ENCODE data around the gene ELOVL2. TPM values are rescaled to one million over a fixed set of nuclear protein-coding genes. Genes with fewer than 3 reads are reported as not detected.

Gene ELOVL2
- total and polyA plus RNA-seq, 2 donors (not counting 1 experiment from before 2014, with no cell fraction given): not detected

- H3K27me3 ChIP-seq (replicated peaks in 1 of 4; ENCODE audit: control extremely low read depth in 1 of 4, control insufficient read depth in 3 of 4, insufficient read depth in 4 of 4, low read length in 3 of 4): peaks cover 0 to 3% (median 3%) of the 10 kb centered on the region in 4 experiments
- Mint-ChIP-seq H3K9me3 (ENCODE audit: insufficient read depth) (no peaks in the 10 kb centered on the region), H3K4me3 (no peak overlapping the region), H3K27ac (no peak overlapping the region), H3K4me1 (no peaks in the 10 kb centered on the region), H3K27me3 (peaks cover 21% of the 10 kb centered on the region)
- peaks cover 0 to 4% (median 0%) of the 10 kb centered on the region in 3 donors for H3K9me3 ChIP-seq (ENCODE audit: control extremely low read depth in 1 of 3, control insufficient read depth in 2 of 3, insufficient read depth in 1 of 3, low read length in 2 of 3)
- ATAC-seq (ENCODE audit: low read depth) (no peak), DNase-seq (no peak)
- WGBS (ENCODE audit: insufficient coverage): no CpG with 5 or more reads among the region's 2 CpGs
- H3K79me2 ChIP-seq (ENCODE audit: control insufficient read depth, insufficient read depth, low read length): no peaks in the 10 kb centered on the region
- intact Hi-C loops (cut with micrococcal nuclease): no loop called here
- H2AFZ ChIP-seq (ENCODE audit: insufficient read depth, low read depth, low read length, poor library complexity, severe bottlenecking): no peak overlapping the region
- ChIA-PET CTCF (no interaction called here), POLR2A (no interaction called here)
- H4K20me1 ChIP-seq (ENCODE audit: control insufficient read depth, insufficient read depth, low read length, poor library complexity, severe bottlenecking): no peaks in the 10 kb centered on the region
- no peak overlapping the region for H3K4me2 ChIP-seq (replicated peaks; ENCODE audit: low read depth, low read length, poor library complexity, severe bottlenecking)
- H3K36me3 ChIP-seq (replicated peaks in 1 of 2; ENCODE audit: control extremely low read depth in 1 of 2, control insufficient read depth in 1 of 2, extremely low read depth in 1 of 2, insufficient read depth in 2 of 2, low read length in 1 of 2): no peaks in the 10 kb centered on the region
- no peaks in the 10 kb centered on the region for H3K4me1 ChIP-seq (ENCODE audit: control insufficient read depth in 2 of 2, insufficient read depth in 2 of 2, low read length in 2 of 2)
- no peak overlapping the region for H3K9ac ChIP-seq (ENCODE audit: low read length)
- no peak overlapping the region for H3K4me3 ChIP-seq (ENCODE audit: control extremely low read depth in 1 of 5, extremely low read depth in 1 of 5, insufficient read depth in 1 of 5, low read depth in 2 of 5, low read length in 4 of 5)
- TF ChIP-seq EZH2 (IDR thresholded peaks at IDR 0.05; ENCODE audit: borderline replicate concordance, insufficient read depth, low read depth, low read length, poor library complexity, severe bottlenecking) (no peak), CTCF (IDR thresholded peaks at IDR 0.05) (no peak)
- no peak overlapping the region for H3K27ac ChIP-seq (ENCODE audit: low read length in 2 of 2)
These were observed 18.6 kb upstream of the ELOVL2 start for GRCh38 chr6:11062715-11063114.

GRCh38 chr6:11062083-11062482, 18.0 kb upstream of the ELOVL2 start:
- Mint-ChIP-seq H3K9me3 (ENCODE audit: insufficient read depth) (no peaks in the 10 kb centered on the region), H3K4me3 (no peak overlapping the region), H3K27ac (no peak overlapping the region), H3K27me3 (peaks cover 21% of the 10 kb centered on the region), H3K4me1 (no peaks in the 10 kb centered on the region)
- no peaks in the 10 kb centered on the region for H3K36me3 ChIP-seq (replicated peaks in 1 of 2; ENCODE audit: control extremely low read depth in 1 of 2, control insufficient read depth in 1 of 2, extremely low read depth in 1 of 2, insufficient read depth in 2 of 2, low read length in 1 of 2)
- DNase-seq (no peak), ATAC-seq (ENCODE audit: low read depth) (no peak)
- intact Hi-C loops (cut with micrococcal nuclease): no loop called here
- H3K27ac ChIP-seq (ENCODE audit: low read length in 2 of 2): no peak overlapping the region
- H3K4me3 ChIP-seq (ENCODE audit: control extremely low read depth in 1 of 5, extremely low read depth in 1 of 5, insufficient read depth in 1 of 5, low read depth in 2 of 5, low read length in 4 of 5): no peak overlapping the region
- H4K20me1 ChIP-seq (ENCODE audit: control insufficient read depth, insufficient read depth, low read length, poor library complexity, severe bottlenecking): no peaks in the 10 kb centered on the region
- ChIA-PET CTCF (no interaction called here), POLR2A (no interaction called here)
- H3K4me1 ChIP-seq (ENCODE audit: control insufficient read depth in 2 of 2, insufficient read depth in 2 of 2, low read length in 2 of 2): no peaks in the 10 kb centered on the region
- no CpG with 5 or more reads among the region's 4 CpGs for WGBS (ENCODE audit: insufficient coverage)
- H3K9me3 ChIP-seq (ENCODE audit: control extremely low read depth in 1 of 3, control insufficient read depth in 2 of 3, insufficient read depth in 1 of 3, low read length in 2 of 3): peaks cover 0 to 4% (median 0%) of the 10 kb centered on the region in 3 donors
- peaks cover 0 to 3% (median 3%) of the 10 kb centered on the region in 4 experiments for H3K27me3 ChIP-seq (replicated peaks in 1 of 4; ENCODE audit: control extremely low read depth in 1 of 4, control insufficient read depth in 3 of 4, insufficient read depth in 4 of 4, low read length in 3 of 4)
- H2AFZ ChIP-seq (ENCODE audit: insufficient read depth, low read depth, low read length, poor library complexity, severe bottlenecking): no peak overlapping the region
- H3K79me2 ChIP-seq (ENCODE audit: control insufficient read depth, insufficient read depth, low read length): no peaks in the 10 kb centered on the region
- no peak overlapping the region for H3K9ac ChIP-seq (ENCODE audit: low read length)
- no peak overlapping the region for H3K4me2 ChIP-seq (replicated peaks; ENCODE audit: low read depth, low read length, poor library complexity, severe bottlenecking)
- TF ChIP-seq EZH2 (IDR thresholded peaks at IDR 0.05; ENCODE audit: borderline replicate concordance, insufficient read depth, low read depth, low read length, poor library complexity, severe bottlenecking) (no peak), CTCF (IDR thresholded peaks at IDR 0.05) (no peak)

Measured in B cell (primary cell).